Activated CD4-positive, alpha-beta T cell treated with anti-CD3 and anti-CD28 coated beads, Interleukin-2, amount 50 U/mL, for 16 hours (primary cell): Measurements from ENCODE around the gene DDX54.
A peak's percentile ranks its signal among the peaks of the same experiment; 100 is the strongest.
"Not testable (repeated sequence)": the region's sequence is repeated elsewhere in the genome, so short reads cannot be mapped to it uniquely, and the experiment has no call there.

Experiments
- DNase-seq: peaks from one replicate; pipeline ENCODE4 v3.0.0-alpha.2; 2020

The DDX54 gene

GRCh38 chr12:113161415-113162016 lies 23.8 kb downstream of the DDX54 start:
- DNase-seq = peak; percentile 43

DNA sequence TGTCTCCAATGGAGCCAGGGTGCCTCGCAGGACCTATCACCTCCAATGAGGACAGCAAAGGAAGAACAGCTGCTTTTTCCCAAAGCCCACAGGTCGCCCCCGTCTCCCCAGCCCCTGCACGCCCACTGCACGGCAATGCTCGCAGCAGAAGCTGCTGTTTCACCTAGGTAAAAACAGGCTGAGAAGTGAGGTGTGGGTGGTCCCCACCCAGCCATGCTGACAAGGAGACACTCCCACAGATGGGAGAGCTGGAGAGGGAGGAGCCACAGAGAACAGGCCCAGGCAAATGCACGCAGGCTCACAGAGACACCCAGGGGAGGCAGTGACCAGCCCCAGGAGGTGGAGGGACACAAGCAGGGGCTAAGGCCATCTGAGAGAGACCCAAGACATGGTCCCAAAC lies 25.3 kb downstream of the DDX54 start:
- no peak for DNase-seq

- DNase-seq = no peak
Measured at GRCh38 chr12:113158439-113159203, 26.7 kb downstream of the DDX54 start.

DNA sequence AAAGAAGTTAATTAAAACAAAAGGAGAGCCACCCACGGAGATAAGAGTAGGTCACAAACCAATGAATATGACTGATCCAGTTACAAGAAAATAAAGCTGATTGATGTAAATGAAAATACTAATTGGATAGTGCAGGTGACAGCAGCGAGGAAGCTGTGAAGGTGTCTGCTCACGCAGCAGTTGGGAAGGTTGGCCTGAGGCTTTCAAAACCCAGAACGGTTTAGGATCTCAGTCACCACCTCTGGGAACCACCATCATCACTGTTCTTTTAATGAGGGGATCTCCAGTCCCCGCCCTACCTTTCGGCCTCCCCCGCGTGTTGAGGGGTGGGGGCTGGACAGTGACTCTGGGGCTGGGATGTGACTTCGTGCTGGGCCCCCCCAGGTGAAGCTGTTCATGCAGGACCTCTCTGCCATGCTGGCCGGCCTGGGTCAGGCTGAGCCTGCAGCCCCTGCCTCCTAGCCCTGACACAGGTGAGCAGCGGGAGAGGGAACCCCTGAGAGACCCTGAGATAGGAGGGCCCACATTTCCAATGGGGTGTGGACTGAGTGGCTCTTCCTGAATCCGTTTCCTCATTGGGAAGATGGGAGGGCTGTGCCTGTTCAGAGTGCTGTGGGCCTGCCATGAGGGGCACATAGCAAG lies 27.9 kb downstream of the DDX54 start:
- no peak for DNase-seq

DNA sequence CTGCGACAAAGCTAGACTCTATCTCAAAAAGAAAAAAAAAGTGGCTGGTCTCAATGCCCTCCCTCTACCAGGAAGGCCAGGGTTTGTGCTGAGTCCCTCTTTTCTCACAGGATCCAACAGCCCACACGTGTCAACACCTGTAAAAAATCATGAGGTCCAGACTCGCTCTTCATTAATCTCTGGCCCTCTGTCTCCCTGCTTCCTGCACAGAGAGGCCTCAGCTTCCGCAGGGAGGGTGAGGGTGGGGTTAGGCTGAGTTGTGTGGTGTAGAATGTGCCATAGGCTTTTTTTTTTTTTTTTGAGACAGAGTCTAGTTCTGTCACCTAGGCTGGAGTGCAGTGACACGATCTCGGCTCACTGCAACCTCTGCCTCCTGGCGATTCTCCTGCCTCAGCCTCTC lies 29.6 kb downstream of the DDX54 start:
- DNase-seq = no peak

DNA sequence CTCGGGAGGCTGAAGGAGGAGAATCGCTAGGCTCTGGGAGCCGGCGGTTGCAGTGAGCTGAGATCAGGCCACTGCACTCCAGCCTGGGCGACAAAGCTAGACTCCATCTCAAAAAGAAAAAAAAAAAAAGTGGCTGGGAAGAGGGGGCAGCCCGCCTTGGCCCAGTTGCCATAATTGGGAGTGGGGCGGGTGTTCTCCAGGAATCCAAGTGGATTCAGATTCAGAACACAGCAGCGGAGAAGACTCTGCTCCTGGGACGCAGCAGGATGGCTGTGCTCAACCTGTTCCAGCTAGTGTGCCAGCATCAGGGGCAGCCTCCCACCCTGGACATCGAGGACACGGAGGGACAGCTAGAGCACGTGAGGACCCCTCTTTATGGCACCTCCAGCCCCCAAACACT lies 30.2 kb downstream of the DDX54 start:
- DNase-seq = no peak

DNA sequence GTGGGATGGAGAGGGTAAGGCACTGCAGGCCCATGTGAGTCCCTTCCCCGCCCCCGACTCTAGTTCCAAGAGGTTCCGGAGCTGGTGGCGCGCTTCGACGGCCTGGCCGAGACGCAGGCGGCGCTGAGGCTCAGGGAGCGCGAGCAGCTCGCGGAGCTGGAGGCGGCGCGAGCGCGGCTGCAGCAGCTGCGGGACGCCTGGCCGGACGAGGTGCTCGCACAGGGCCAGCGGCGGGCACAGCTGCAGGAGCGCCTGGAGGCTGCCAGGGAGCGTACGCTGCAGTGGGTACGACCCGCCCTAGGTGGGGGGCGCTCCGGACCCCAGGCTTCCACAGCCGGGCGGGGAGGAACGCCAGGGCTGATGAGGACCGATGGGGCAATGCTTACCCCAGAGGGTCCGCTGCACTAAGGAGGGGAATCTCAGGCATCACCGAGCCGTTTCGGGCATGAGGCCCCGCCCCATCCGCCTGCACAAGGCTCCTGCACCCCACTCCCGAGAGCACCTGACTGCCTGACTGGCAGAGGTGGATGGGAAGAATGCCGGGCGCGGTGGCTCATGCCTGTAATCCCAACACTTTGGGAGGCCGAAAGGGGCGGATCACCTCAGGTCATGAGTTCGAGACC lies 30.8 kb downstream of the DDX54 start:
- DNase-seq = no peak

DNA sequence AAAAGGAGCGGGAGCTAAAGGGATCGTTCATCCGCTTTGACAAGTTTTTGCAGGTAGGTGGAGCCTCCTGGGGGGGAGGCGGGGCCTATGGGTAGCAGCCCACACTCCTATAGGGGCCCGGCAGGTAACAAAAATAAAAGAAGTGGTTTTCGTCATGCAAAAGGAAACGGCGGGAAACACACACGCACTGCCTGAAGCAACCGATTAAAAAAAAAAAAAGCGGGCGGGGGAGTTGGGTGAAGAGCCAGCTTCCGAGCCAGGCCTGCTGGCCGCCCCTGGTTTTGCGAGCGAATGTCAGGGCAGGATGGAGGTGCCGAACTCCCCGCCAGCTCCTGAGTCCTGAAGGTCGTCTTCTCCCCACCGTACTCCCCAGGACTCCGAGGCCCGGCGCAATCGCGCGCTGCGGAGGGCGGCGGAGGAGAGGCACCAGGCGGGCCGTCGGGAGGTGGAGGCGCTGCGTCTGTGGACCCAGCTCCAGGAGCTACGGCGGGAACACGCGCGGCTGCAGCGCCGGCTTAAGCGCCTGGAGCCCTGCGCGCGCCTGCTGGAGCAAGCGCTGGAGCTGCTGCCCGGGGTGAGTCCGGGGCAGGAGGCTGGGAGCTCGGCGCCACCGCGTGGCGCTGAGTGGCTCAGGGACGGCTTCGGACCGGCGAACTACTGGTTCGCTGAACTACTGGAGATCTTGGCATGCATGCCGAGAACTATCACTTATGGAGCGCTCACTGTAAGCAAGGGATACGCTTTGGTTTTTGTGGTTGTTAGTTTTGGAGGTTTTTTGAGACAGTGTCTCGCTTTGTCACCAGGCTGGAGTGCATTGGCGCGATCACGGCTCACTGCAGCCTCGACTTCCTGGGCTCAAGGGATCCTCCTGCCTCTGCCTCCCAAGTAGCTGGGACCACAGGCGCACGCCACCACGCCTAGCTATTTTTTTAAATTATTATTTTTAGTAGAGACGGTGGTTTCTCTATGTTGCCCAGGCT lies 32.2 kb downstream of the DDX54 start:
- DNase-seq = peak; percentile 60

DNA sequence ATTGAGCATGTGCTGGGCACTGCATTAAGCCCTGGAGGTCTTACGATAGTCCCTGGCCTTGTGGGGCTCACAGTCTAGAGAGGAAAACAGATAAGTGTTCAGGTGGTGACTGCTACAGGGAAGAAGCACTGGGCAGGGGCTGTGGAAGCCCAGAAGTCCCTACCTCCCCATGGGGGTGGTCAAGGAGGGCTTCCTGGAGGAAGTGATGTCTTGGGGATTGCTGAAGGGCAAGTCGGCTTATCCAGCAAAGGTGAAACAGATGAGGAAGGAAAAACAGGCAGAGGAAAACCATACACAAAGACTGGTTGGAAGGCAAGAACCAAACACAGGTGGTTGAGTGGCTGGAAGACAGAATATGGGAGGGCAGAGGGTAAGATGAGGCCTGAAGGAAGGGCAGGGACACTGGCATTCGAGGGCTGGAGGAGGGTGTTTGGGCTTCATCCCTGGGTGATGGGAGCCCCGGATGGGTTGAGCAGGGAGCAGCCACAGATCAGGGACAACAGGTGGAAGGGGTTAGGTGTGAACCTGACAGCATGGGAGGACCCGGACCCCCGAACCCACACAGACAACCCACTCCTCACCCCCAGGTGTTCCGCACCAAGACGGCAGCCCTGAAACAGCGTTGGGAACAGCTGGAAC lies 33.0 kb downstream of the DDX54 start:
- no peak for DNase-seq

GRCh38 chr12:113151655-113152054 lies 33.6 kb downstream of the DDX54 start:
- DNase-seq = no peak

GRCh38 chr12:113149361-113150150 lies 35.7 kb downstream of the DDX54 start, which contains the start of gene CFAP73:
TSS of gene CFAP73 (plus strand) at chr12:113149724. CDS start at chr12:113149858, 134 bp downstream.
- DNase-seq = no peak

GRCh38 chr12:113146999-113147398 lies 38.3 kb downstream of the DDX54 start:
- no peak for DNase-seq

DNA sequence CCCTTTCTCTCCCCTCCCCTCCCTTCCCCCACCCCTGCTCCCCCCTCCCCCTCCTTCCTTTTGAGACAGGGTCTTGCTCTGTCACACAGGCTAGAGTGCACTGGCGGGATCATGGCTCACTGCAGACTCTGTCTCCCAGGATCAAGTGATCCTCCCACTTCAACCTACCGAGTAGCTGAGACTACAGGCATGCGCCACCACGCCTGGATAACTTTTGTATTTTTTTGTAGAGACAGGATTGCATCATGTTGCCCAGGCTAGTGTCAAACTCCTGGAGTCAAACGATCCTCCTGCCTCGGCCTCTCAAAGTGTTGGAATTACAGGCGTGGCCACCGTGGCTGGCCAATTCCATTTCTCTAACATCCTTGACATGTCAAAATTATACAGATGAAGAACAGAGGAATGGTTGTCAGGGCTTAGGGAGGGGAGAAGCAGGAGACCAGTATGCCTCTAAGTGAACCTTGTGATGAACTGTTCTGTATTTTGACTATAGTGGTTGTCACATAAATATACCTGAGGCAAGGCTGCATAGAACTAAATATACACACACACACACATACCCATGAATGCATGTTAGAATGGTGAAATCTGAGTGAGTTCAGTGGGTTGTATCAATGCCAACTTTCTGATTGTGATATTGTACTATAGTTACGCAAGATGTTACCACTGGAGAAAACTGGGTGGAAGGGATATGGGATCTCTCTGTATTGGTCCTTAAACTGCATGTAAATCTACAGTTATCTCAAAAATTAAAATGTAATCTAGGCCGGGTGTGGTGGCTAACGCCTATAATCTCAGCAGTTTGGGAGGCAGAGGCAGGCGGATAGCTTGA lies 39.3 kb downstream of the DDX54 start:
- no peak for DNase-seq

DNA sequence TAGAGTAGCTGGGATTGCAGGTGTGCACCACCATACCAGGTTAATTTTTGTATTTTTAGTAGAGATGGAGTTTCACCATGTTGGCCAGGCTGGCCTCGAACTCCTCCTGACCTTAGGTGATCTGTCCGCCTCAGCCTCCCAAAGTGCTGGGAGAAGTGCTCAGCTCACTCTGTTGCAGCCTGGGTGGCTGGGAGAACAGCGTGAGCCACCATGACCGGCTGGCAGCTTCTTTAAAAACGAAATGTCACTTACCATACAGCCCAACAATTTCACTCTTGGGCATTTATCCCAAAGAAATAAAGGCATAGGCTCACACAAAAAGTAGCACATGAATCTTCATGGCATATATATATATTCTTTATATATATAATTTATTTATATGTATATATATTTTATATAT lies 40.5 kb downstream of the DDX54 start:
- no peak for DNase-seq

GRCh38 chr12:113143959-113144358 lies 41.3 kb downstream of the DDX54 start:
- no peak for DNase-seq

GRCh38 chr12:113142886-113143332 lies 42.4 kb downstream of the DDX54 start:
- no peak for DNase-seq

DNA sequence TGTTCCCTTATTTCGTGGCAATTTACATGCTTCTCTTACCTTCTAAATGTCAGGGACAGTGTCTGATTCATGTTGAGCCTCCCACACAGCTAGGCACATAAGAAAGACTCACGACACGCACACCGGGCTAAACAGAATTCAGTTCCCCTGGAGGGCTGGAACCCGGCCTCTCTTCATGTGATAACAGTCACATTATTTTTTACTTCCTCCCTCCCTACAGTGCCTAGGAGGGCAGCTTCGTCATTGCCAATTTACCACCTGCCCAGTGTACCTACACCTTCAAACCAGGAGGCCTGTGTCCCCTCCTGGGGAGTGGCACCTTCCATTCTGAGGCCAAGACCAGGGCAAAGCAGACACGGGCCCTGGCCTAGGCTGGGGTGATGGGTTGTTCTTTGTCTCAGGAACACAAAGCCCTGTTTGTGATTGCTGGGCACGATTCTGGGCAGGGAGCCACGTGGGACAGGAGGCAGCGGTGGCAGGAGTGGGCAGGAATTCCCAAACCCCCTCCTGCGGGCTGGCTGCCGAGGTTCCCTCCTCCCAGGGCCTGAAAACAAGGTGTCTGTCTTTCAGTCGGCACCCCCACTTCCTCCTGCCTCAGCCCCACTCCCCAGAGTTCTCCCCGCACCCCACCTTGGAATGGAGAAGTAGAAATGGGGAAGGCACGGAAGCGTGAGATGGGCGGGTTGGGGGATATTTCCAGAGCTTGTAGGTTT lies 42.9 kb downstream of the DDX54 start:
- no peak for DNase-seq

GRCh38 chr12:113141716-113142115 lies 43.6 kb downstream of the DDX54 start:
- DNase-seq = not testable (repeated sequence)

- DNase-seq = no peak
Measured at GRCh38 chr12:113140706-113141105, 44.6 kb downstream of the DDX54 start.
